Astrocyte of the spinal cord (primary cell): ENCODE measurements around the gene DDX52.

Experiments used
- DNase-seq: peaks from one replicate; pipeline ENCODE4 v3.0.0; 2011; ENCODE audit warnings: low read depth, low spot score
- H3K4me3 ChIP-seq: 2 replicates; pipeline ENCODE4 v1.5.1; 2011; ENCODE audit warnings: low read depth, mild to moderate bottlenecking, low read length, moderate library complexity
- CTCF ChIP-seq: IDR thresholded peaks from 2 replicates; pipeline ENCODE4 v1.5.1; 2012; ENCODE audit warnings: low read depth, mild to moderate bottlenecking, low read length, inconsistent platforms
- in situ Hi-C: cut with HindIII; loops from 2 replicates; pipeline ENCODE4 v1.10.0; 2017; ENCODE audit warnings: low sequenced_read_pairs

DDX52 gene

GRCh38 chr17:37659925-37660324 lies 16.7 kb upstream of the DDX52 start:
- DNase-seq: no peak
- in situ Hi-C loops: no loop called here
- no peak for TF ChIP-seq CTCF
- no peak overlapping the region for H3K4me3 ChIP-seq

GRCh38 chr17:37657202-37657601 lies 14.0 kb upstream of the DDX52 start:
- no peak for DNase-seq
- no peak overlapping the region for H3K4me3 ChIP-seq
- TF ChIP-seq CTCF: no peak
- in situ Hi-C loops: no loop called here

- in situ Hi-C loops: no loop called here
- no peak overlapping the region for H3K4me3 ChIP-seq
- no peak for DNase-seq
- TF ChIP-seq CTCF: no peak
These were observed 8.6 kb upstream of the DDX52 start for GRCh38 chr17:37651849-37652248.

GRCh38 chr17:37650419-37651003 lies 7.3 kb upstream of the DDX52 start:
- TF ChIP-seq CTCF: peak; percentile 50
- peak; percentile 53 for DNase-seq
- no peak overlapping the region for H3K4me3 ChIP-seq
- in situ Hi-C loops: no loop called here

GRCh38 chr17:37648555-37648954 lies 5.3 kb upstream of the DDX52 start:
- DNase-seq: peak; percentile 84
- in situ Hi-C loops: no loop called here
- H3K4me3 ChIP-seq: no peak overlapping the region
- TF ChIP-seq CTCF: no peak

- no peak for TF ChIP-seq CTCF
- no peak overlapping the region for H3K4me3 ChIP-seq
- no peak for DNase-seq
- in situ Hi-C loops: no loop called here
These were observed 4.6 kb upstream of the DDX52 start for GRCh38 chr17:37647856-37648255.

- no peak for TF ChIP-seq CTCF
- in situ Hi-C loops: no loop called here
- DNase-seq: no peak
- peak overlapping the region; percentile 97 for H3K4me3 ChIP-seq
These were observed 623 bp upstream of the DDX52 start for GRCh38 chr17:37643869-37644268.
